Activated CD8-positive, alpha-beta memory T cell treated with anti-CD3 and anti-CD28 coated beads, Interleukin-2, amount 50 U/mL, for 48 hours (primary cell): ENCODE data around the gene PAFAH2.
"Not testable (repeated sequence)": the region's sequence is repeated elsewhere in the genome, so short reads cannot be mapped to it uniquely, and the experiment has no call there.

Source experiments
- DNase-seq: peaks from one replicate; pipeline ENCODE4 v3.0.0-alpha.2; 2020

PAFAH2 gene

DNA sequence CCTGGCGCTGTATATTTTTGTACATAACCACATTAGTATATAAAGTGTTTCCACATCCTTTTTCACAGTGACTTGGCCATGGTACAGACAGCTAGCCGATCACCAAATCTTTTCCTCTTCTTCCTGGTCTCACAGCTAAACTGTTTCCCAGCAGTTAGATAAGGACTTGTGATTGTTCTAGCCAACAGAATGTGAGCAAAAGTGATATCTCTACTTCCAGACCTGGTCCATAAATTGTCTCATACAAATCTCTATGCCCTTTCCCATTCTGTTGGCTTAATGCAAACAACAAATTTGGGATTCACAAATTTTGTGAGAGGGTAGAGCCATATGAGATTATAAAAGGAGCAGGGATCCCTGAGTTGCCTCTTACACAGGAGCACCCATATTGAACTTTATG lies 19.5 kb downstream of the PAFAH2 start:
- DNase-seq = no peak

DNA sequence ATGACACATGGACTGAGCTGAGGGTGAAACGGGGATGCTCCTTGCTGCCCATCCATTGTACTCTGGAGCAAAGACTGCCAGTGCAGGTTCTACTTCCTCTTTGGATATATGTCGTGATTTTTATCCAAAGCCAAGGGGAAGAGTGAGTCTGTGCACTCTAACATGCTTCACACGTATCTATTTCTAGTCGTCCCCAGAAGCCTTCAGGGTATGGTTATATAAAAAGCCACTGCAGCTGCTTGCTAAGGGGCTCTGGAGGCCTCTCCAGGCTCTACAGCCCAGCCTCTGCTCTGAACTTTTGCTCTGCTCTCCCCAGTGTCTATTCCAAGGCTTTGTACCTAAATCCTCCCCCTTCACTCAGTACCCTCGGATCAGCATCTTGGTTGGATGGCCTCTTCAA lies 20.1 kb downstream of the PAFAH2 start:
- DNase-seq = no peak

DNA sequence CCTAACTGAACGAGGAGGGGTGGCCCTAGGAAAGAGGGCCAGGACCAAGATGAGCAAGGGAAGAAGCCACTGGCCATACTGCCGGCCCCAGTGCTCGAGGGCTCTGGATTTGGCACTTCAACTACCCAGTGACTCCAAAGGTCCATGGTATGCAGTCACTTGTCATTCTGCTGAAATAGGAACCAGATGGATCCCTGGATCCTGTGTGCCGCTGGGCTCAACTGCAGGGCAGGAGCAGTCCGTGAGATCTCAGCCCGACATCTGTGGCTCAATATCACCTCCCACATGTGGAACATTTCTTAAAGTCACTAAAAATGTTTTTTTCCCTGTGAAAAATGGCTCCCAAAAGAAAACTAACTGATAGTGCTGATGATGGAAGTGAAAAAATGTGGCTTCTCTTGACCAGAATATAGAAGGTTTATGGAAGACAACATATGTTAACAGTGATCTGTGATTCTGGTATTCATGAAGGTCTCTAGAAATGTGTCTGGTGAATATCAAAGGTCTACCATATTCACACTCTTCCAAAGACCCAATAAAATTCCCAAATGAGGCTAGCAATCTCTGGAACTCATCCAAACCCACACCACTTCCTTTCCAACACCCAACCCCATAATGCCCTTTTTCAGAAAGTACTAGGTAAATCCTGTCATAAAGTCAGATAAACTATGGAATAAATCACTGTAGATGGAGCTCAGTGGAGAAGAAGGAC lies 24.1 kb downstream of the PAFAH2 start:
- DNase-seq = no peak

DNA sequence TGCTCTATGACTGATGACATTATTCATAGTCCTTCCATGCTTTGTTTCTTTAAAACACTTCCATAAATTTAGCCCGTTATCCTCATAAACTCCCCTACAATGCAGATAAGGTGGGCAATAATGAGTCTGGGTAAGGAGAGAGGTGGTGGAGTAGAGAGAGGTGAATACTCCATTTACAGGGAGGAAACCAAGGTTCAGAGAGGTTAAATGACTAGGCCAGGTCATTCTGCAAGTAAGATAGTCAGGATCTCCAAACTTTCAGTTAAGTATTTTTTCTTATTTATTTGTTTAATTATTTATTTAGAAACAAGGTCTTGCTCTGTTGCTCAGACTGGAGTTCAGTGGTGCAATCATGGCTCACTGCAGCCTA lies 26.1 kb downstream of the PAFAH2 start:
- no peak for DNase-seq

DNA sequence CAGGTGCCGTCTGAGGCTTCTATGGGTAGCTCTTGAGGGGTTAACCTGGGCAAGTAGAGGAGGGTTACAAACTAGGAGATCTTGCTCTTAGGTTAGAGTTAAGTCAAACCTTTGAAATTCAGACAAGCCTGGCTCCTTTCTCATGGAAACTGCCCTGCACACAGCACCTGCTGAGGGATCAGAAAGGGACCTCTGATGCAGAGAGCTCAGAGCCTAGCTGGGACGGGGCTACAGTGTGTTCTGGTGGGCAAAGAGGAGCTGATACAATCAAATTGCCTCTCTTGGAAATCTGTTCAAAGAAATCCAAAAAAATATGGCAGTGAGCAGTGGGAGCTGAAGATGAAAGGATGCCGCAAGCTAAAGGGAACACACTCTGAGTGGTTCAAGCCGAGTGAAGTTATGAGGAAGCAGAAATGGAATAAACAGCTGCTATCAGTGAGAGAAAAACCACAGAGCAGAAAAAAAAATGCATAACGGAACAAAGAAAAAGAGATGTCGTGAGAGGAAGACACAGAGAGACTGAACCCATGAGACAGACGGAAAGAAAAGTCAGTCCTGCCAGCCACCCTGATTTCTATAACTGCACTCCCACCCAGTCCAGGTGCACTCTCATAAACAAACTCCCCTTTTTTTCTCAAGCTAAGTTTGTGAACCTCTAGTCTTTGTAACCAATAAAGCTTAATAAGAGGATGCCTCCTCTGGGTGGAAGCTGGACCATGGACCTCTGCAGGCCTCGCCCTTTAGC lies 26.6 kb downstream of the PAFAH2 start:
- DNase-seq = no peak

DNA sequence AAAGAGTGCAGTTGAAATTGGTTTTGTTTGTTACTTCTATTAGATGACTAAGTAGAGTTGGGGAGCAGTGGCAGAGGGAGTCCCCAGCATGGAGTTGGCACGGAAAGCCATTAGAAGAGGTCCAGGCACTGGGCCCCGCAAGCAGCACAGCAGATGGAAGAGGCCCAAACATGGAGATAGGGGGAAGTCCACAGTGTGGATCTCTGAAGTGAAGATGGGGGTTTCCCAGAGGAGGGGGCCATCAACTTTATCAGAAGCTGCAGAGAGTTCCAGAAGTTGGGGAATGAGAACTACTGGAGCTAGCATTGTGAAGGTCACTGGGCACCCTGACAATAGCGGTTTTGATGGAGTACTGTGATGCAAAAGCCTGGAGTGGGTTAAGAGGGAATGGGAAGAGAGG lies 30.6 kb downstream of the PAFAH2 start:
- DNase-seq = no peak

DNA sequence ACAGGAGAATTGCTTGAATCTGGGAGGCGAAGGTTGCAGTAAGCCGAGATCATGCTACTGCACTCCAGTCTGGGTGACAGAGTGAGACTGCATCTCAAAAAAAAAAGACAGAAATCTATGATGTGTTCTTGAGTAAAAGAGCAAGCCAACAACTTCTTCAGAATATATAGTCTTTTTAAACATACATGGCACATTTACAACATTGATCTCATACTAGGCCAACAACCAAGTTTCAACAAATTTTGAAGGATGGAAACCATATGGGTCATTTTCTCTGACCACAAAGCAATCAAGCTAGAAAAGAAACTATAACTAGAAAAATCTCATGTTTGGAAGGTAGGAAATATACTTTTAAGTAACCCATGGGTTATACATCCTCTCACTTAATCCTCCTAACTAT lies 38.3 kb downstream of the PAFAH2 start:
- DNase-seq = no peak

DNA sequence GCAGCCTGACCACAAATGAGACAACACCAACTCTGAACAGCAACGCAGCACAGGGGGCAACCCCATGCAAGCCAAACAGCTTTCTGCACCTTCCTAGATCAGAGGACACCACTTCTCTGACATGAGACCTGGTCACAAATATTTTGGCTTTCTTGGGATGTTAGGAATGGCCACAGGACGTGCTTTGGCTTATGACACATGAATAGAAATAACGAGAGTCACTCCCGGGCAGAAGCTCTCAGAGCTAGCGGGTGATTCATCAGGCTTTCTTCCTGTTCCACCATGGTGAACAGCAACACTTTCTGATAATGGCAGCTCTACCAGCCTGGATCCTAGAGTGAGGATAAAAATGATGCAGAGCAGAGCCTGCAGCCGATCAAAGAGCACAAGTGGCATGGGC lies 39.4 kb downstream of the PAFAH2 start:
- no peak for DNase-seq

DNA sequence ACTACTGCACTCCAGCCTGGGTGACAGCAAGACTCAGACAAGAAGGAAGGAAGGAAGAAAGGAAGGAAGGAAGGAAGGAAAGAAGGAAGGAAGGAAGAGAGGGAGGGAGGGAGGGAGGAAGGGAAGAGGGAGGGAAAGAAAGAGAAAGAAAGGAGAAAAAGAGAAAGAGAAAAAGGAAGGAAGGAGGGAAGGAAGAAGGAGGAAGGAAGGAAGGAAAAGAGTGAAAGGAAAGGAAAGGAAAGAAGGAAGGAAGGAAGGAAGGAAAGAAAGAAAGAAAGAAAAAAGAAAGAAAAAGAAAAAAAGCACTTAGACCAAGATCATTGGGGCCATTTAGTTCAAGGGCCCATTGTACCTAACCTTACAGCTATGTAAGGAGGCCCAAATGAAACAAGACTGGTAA lies 42.3 kb downstream of the PAFAH2 start:
- DNase-seq = no peak

DNA sequence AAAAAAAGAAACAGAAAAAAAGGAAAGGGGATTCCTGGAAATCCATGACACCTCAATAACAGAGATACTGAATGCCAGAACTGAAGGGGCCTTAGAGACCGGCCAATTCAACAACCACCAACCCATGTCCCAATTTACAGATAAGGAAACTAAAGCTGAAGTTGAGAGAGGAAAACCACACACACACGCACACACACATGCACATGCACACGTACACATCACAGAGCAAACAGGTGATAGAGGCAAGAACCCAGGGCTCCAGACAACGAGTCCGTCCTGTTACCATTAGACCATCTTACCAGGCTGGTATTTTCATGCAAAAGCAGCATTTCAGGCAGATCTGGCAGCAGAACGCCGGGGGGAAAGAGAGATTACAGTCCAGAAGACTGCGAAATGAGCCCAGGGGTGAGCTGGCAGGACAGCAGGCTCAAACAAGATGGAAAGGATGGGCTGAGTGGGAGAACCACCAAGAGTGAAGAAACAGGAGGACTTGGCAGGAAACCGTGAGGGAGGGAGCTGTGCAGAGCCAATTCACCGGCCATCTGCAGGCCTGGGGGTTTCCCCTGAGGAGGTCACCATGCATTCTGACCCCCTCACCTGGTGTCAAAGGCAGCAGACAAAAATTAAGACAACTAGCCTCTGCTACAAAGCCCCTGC lies 43.5 kb downstream of the PAFAH2 start:
- no peak for DNase-seq

DNA sequence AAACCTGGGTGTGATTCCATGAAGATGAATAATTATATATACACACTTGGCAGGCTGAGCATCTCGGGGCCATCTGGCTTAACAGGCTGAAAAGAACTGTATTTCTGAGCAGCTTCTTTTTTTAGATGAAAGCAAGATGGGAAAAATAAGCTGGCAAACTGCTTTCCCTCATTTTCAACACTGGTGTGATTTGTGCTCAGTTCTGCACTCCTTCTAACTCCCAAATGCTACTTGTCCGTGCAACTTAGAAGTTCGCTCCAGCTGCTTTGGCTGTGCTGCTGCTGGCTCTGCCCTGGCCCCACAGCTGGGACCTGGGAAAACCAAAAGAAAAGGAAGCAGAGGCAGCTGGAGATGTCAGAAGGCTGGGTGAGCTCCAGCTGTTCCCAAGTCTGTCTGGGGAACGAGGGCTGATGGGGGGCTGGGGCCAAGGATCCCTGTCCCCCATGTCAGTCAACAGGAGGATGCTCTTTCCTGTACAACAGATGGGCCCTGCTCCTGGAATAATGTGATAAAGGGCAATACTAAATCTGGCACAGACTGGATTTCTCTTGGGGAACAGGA lies 44.9 kb downstream of the PAFAH2 start:
- DNase-seq = no peak

DNA sequence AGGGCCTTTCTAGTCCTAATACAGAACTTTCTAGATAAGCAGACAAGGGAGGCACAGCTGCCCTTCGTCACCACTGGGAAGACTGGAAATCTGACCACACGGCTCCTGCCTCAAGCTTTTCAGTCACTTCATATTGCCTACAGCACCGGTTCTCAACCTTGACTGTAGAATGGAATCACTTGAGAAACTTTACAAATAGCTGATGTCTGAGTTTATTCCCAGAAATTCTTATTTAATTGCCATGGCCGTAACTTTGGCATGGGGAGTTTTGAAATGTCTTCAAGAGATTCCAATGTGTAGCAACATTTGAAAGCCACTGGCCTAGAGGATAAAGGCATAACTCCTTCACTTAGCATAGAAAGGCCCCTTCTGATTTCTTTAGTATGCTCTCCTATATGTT lies 49.2 kb downstream of the PAFAH2 start:
- no peak for DNase-seq

DNA sequence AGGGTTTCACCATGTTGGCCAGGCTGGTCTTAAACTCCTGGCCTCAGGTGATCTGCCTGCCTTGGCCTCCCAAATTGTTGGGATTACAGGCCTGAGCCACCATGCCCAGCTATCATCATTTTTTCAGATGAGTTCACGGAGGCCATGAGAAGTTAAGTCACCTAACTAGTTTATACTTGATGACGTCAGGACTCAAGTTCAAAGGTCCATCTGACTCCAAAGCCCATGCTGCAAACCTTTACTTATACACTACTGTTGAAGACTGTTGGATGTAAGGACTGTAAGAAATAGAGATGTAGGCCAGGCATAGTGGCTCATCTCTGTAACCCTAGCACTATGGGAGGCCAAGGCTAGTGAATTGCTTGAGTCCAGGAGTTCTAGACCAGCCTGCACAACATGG lies 50.8 kb downstream of the PAFAH2 start:
- no peak for DNase-seq

DNA sequence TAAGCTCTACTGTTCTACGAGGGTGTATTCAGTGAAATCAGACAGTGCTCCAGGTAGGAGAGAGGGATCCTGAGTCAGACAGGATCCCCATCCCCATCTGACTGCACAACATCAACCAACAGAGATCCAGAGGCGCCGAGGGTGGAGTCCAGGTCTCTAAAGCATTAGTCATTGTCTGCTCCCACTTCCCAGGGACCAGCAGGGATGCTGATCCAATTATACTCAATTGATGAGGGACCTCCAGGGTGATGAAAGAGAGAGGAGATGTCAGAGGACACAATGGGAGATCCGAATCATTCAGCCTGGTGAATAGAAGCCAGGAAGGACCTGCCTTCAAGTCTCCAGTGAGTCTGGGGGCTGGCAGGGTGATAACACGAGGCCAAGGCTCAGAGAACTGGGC lies 52.1 kb downstream of the PAFAH2 start:
- DNase-seq = no peak

DNA sequence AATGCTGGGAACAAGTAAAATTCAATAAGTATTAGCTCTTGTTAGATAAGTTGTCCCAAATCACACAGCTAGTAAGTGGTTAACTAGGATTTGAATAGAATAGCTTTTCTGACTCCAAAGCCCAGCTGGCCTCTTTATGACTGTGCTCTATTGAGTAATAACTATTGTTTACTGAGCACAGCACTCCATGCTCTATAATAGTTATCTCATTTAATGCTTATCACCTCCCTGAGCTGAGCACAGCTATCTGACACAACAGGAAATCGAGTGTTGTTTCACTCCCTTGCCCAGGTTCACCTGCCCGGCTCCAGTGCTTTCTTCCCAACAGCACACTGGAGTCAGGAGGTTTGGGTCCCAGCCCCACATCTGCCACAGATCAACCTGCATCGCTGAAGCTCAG lies 52.9 kb downstream of the PAFAH2 start:
- no peak for DNase-seq

DNA sequence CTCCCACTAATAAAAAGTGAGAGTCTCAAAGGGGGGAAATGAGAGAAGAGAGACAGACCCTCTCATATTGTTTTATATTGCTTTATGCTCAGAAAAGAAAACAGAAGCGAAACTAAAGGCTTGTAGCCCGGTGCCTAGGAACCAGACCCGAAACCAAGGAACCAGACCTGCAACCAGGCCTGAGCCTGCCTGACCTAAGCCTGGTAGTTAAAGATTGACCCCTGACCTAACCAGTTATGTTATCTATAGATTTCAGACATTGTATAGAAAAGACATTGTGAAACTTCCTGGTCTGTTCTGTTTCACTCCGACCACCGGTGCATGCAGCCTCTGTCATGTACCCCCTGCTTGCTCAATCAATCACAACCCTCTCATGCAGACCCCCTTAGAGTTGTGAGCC lies 54.4 kb downstream of the PAFAH2 start:
- DNase-seq = not testable (repeated sequence)

DNA sequence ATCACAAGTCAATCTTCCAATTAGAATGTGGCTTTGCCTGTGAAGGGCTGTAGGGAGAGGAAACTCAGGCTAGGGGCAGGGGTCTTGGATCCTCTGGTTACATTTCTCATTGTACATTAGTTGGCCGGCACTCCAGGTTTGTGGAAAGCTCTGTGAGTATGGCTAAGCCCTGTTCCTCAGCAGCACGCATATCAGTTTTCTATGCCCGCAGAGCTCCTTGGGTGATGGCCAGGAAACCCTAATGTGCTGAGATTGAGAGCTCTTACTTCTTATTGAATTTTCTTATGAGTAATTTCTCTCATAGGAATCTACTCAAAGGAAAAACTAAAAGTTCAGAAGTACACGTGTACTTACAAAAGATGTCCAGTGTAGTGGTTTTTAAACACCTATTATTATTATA lies 60.9 kb downstream of the PAFAH2 start:
- no peak for DNase-seq

DNA sequence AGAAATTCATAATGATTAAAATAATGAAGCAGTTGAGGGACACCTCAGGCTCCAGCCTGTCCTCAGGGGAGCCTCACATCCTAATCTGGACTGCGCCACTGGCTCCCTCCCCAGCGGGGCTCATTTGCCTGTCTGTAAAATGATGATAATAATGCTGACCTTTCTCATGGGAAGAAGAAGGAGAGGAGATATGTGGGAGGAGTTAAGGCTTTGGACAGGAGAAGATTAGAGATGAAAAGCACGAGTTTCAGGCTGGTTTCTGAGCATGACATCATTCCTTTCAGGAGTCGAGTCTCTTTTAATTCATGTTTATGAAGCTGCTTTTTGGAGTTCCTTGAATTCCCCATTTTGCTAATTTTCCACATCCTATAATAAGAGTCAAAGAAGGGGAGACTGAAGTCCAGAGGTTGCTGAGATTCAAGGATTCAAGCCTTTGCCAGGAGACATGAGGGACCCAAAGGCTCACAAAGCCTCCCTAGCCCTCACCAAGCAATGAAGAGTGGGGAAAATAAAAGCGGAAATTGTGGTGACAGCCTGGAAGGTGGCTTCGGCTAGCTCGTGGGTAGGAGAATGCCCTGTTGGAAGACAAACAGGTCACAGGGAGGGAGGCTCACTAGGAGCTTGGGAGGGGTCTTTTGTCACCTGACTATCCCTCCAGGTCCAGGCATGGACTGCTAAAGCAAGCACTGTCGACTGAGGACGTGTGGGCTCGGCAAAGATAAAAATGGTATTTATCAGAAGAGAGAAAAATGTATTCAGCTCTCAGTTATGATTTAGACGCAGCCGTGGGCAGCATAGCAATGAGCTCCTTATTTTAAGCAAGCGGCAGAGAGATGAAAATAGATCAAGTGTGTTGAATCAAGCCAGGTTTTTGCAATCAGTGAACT lies 64.1 kb downstream of the PAFAH2 start:
- no peak for DNase-seq

DNA sequence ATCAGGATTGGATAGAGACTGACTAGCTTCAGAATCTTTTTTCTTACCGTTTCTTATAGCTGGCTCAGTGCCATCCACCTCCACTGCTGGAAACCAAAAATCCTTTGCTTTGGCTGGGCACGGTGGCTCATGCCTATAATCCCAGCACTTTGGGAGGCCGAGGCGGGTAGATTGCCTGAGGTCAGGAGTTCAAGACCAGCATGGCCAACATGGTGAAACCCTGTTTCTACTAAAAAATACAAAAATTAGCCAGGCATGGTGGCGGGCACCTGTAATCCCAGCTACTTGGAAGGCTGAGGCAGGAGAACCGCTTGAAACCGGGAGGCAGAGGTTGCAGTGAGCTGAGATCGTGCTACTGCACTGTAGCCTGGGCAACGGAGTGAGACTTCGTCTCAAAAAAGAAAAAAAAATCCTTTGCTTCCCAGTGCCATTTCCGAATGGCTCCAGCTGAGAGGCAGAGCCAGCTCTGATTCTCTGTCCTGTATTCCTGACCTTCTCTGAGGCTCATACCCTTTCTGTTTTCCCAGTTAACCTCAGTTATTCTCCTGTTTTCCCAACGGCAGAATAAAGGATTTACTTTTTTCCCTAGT lies 65.0 kb downstream of the PAFAH2 start:
- not testable (repeated sequence) for DNase-seq

DNA sequence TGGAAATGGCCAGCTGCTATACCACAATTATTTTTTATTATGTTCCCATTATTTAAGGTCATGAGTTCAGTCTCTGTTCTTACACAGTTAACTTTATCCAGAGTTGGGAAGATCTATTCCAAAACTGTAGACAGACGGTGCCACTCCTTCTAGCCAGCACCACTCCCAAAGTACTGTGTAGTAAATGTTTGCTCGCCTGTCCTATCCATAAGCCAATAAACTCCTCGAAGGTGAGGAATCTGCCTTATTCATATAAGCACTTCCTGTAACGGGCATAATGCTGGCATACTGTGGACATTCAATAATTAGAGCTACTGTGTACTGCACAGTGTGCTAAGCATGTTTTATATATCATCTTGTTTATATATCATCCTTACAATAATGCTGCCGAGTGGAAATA lies 65.5 kb downstream of the PAFAH2 start:
- DNase-seq = no peak

DNA sequence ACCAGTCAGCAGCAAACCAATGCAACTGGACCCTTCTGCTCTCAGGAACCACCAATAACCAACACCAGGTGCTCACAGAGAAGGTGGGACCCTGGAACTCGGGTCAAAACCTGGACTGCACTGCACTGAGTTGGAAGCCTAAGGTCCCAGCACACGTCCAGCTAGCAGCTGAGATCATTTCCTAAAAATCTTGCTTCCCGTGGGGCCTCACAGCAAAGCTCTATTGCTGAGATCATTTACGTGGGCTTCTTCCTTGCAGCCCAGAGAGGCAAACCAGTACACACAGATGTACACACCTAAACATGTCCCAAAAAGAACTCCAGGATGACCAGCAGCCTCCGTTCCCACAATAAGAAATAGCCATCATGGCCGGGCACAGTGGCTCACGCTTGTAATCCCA lies 68.8 kb downstream of the PAFAH2 start:
- DNase-seq = no peak

DNA sequence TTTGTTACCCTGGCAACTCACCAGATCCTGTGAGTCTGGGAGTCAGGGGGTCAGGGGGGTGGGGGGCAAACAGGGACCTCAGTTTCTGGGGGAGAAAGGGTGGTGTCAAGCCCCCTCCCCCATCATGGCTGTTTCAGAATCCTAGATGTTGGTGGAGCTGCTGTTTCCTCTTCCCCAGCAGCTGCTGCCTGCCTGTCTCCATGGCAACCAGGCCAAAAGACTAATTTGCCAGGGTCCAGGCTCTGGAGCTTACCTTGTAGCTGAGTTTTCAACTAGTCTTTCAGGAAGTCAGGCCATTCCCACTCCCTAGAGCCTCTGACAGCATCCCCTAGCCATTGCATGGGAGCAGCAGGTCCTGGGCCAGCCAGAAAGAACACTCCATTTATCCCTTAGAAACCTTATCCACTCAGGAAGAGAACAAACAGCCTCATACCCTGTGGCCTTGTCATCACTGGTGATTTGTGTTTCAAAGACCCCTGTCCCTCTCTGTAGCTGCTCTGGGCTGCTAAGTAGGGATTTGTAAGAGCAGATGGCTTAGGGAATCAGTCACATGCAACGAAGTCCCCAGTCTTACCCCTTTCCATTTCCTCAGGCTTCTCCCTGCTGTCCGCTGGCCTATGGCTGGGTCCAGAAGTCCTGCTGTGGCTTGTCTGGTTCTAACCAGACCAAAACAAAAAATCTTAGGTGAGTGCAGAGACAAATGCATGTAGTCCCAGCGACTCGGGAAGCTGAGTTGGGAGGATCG lies 70.2 kb downstream of the PAFAH2 start:
- no peak for DNase-seq
